Heart left ventricle (tissue), 13 donors: ENCODE results near the gene FBN1.

Experiments used
- POLR2A ChIP-seq, 2 donors: fragments of 450-650 bp; IDR thresholded peaks; one replicate each; pipeline ENCODE4 v1.6.1; 2017; ENCODE audit warnings: antibody characterized with exemption in 2 of 2, mild to moderate bottlenecking in 2 of 2, moderate library complexity in 2 of 2
- TF ChIP-seq, protein P1 (sequence below), 12 donors: fragments of 200-600 bp; sonication (generic) in 4 of 12; IDR thresholded peaks; one replicate each; pipeline versions ENCODE4 v1.5.0 to v1.8.0; 2018 to 2022; ENCODE audit warnings: antibody characterized with exemption in 12 of 12, mild to moderate bottlenecking in 5 of 12
- donor health status: ischemic (EF 13 %, LVEDD 7.1; RV severe dilation, severe dysfunction).
- donor health status: DM: no; HTN: yes; CAD: no.
- donor health status: DM: no; HTN: no; CAD: no.
- donor health status: ischemic (EF 25% LVEDD 6.9; RV normal size, moderate dysfunction).
- donor health status: ischemic (EF 25% LVEDD 5.7; RV mildly dilated, moderate dysfunction).
- donor health status: ischemic (EF 35%, LVEDD 5.7; RV mildly dilated, moderate dysfunction).
- donor health status: nonischemic (EF 11% LVEDD 7.7; RV severe dilation, severe dysfunction).
- donor health status: DM: yes; HTN: yes; CAD: no.
- donor health status: PGD.
- donor health status: ischemic (EF 29% LVEDD 5.4; RV normal size, mild dysfunction).
- donor health status: nonischemic (EF 23%, LVEDD 6.1; RV moderate dilation, normal function).

GRCh38 chr15:48421362-48421761, 224.1 kb downstream of the FBN1 start:
- TF ChIP-seq POLR2A (IDR thresholded peaks at IDR 0.05) = no peak
- TF ChIP-seq, protein P1, sequence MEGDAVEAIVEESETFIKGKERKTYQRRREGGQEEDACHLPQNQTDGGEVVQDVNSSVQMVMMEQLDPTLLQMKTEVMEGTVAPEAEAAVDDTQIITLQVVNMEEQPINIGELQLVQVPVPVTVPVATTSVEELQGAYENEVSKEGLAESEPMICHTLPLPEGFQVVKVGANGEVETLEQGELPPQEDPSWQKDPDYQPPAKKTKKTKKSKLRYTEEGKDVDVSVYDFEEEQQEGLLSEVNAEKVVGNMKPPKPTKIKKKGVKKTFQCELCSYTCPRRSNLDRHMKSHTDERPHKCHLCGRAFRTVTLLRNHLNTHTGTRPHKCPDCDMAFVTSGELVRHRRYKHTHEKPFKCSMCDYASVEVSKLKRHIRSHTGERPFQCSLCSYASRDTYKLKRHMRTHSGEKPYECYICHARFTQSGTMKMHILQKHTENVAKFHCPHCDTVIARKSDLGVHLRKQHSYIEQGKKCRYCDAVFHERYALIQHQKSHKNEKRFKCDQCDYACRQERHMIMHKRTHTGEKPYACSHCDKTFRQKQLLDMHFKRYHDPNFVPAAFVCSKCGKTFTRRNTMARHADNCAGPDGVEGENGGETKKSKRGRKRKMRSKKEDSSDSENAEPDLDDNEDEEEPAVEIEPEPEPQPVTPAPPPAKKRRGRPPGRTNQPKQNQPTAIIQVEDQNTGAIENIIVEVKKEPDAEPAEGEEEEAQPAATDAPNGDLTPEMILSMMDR (IDR thresholded peaks at IDR 0.05) = no peak
